Fibroblast of the aortic adventitia (primary cell): ENCODE measurements around the gene TCEA3. TPM values are rescaled to one million over a fixed set of nuclear protein-coding genes. Genes with fewer than 3 reads are reported as not detected.

Experiments used
- DNase-seq: peaks from one replicate; pipeline ENCODE4 v3.0.0-alpha.2; 2010; ENCODE audit warnings: low read depth
- H3K4me3 ChIP-seq: 2 replicates; pipeline ENCODE4 v1.5.1; 2011; ENCODE audit warnings: low read depth, mild to moderate bottlenecking, control low read depth, low read length, moderate library complexity
- total RNA-seq: library from RNA; depleted of rRNA; stranded (reverse); fragments of >200 nt; gene quantifications from 2 replicates; pipeline ENCODE4 v1.2.3, GENCODE V29; 2012; ENCODE audit warnings: low replicate concordance
- TF ChIP-seq, protein P1 (sequence below): IDR thresholded peaks from 2 replicates; pipeline ENCODE4 v1.5.1; 2011; ENCODE audit warnings: mild to moderate bottlenecking, low read length, control low read depth, inconsistent platforms; ENCODE audit not compliant: insufficient read depth

Gene TCEA3
- total RNA-seq, 1 donor: 22.8 TPM

DNA sequence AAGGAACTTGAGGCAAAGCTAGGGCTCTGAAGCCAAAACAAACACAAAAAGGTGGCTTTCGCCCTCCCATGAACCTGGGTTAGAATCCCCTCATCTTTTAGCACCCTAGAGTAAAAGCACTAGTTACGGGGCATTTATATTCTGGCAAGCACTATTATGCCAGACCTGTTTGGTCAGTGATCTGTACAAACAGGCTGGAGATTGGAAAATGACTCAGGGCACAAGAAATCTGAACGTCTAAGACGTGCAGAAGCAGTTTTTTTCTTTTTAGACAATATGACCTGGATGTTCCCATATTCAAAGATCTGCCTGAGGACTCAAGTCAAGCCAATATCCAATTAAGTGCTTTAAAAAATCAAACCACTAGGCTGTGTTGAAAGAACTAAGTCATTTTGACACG is 58.0 kb downstream of the TCEA3 start:
- peak overlapping the region; percentile 34 for H3K4me3 ChIP-seq
- no peak for DNase-seq
- TF ChIP-seq, protein P1, sequence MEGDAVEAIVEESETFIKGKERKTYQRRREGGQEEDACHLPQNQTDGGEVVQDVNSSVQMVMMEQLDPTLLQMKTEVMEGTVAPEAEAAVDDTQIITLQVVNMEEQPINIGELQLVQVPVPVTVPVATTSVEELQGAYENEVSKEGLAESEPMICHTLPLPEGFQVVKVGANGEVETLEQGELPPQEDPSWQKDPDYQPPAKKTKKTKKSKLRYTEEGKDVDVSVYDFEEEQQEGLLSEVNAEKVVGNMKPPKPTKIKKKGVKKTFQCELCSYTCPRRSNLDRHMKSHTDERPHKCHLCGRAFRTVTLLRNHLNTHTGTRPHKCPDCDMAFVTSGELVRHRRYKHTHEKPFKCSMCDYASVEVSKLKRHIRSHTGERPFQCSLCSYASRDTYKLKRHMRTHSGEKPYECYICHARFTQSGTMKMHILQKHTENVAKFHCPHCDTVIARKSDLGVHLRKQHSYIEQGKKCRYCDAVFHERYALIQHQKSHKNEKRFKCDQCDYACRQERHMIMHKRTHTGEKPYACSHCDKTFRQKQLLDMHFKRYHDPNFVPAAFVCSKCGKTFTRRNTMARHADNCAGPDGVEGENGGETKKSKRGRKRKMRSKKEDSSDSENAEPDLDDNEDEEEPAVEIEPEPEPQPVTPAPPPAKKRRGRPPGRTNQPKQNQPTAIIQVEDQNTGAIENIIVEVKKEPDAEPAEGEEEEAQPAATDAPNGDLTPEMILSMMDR: no peak

DNA sequence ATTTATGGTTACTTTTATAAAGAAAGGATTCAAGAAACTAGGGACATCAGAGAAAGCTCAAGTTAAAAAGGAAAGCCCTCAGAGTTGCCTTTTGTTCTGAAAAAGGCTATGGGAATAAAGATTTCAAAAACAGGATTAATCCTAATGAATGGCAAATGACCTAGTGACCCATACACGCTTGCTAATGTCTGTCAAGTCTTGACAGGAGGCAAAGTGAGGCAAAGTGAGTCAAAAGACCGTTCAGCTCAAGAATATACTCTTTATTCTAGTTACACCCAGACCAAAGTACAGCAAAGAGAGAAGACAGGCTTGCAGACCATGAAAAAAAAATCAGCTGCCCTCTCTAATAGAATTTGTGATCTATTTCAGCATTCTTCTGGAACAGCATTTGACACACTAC is 58.4 kb downstream of the TCEA3 start:
- no peak overlapping the region for H3K4me3 ChIP-seq
- DNase-seq: no peak
- TF ChIP-seq, protein P1: no peak

DNA sequence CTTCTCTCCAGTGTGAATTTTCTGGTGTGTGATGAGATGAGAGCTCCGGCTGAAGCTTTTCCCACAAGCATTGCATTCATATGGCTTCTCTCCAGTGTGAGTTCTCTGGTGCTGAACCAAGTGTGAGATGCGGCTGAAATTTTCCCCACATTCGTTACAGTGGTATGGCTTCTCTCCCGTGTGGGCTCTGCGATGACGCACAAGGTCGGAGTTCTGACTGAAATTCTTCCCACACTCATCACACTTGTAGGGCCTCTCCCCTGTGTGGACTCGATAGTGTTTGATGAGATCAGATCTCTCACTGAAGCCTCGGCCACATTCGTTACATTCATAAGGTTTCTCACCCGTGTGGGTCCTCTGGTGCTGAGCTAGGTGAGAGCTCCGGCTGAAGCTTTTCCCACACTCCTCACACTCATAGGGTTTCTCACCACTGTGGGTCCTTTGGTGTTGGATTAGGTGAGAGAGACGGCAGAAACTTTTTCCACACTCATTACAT is 62.3 kb downstream of the TCEA3 start:
- no peak overlapping the region for H3K4me3 ChIP-seq
- TF ChIP-seq, protein P1: no peak
- DNase-seq: no peak

DNA sequence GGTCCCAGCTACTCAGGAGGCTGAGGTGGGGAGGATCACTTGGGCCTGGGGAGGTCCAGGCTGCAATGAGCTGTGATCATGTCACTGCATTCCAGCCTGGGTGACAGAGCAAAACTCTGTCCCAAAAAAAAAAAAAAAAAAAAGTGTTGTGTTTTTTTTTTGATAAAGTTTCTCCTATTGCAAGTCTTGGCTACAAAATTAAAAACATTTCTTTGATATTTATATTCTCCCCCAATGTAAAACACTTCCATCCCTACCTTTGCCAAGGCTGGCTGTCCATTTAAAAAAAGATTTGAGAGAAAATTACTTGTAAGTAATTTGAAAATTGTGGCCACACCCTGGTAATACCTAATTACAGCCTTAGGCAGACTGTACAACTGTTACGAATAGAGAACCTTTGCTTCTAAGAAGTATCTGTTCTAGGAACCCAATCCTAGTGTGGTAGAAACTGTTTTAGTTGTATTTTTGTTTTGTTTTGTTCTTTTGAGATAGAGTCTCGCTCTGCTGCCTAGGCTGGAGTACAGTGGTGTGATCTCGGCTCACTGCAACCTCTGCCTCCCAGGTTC is 66.2 kb downstream of the TCEA3 start:
- TF ChIP-seq, protein P1: no peak
- DNase-seq: no peak
- H3K4me3 ChIP-seq: no peak overlapping the region

DNA sequence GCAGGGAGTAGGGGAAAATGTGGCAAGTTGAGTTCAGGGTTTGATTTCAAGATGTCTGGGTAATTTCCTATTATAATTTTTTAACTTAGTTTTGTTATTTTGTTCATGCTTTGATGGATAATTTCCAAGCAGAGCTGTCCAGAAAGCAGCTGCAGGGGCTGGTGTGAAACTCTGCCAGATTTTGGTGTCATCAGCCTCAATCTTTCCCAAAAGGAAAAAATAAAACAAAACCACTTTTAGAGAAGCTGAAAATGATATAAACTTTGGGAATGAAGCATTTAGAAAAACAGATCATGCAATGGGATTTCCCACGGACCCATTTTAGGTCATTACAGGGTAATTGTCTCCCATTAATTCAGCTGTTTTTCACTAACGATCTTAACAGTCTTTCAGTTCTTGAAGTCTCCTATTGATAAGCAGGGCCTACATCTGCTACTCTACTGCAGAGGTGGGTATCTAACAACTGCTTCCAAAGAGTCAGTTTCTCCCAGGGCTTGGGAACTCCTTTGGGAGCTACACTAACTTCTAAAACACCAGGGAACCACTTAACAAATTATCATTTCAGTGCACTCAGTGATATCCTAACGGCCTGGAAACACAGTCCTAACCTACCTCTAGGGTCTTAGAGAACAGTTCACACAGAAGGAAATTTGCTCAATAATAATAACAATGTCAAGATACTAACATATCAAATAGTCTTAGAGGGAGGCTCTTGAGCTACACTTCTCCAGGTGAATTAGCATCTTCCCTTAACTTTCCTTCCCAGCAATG is 67.2 kb downstream of the TCEA3 start:
- DNase-seq: peak; percentile 25
- TF ChIP-seq, protein P1: no peak
- H3K4me3 ChIP-seq: no peak overlapping the region

DNA sequence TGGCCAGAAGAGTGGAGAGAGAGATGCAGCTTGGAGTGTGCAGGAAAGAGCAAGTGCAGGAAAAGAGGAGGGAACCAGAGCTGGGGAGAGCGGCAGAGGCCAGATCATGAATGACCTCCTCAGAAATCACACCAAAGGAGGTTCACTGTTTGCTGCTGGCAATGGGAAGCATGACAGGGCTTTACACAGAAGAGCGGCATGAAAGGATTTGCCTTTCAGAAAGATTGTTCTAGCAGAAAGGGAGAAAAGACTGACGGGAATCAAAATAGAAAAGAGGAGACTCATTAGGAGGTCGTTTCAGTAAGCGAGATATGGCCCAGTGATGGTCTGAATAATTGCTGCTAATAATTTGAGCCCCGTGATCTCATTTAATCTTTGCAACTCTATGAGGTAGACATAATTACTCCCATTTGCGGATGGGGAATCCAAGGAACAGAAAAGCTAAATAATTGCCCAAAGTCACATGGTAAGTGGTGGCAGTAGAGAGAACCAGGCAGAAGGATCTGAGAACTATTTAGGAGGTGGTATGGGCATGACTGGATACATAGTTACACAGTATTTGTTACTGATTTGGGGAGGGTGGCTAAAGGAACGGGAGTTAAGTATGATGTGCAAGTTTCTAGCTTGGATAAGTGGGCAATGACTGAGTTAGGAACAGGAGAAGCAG is 67.9 kb downstream of the TCEA3 start:
- TF ChIP-seq, protein P1: no peak
- DNase-seq: no peak
- H3K4me3 ChIP-seq: no peak overlapping the region
